ENCODE data around the gene AK5.

GRCh38 chr1:77538956-77539518 lies 257.2 kb downstream of the AK5 start:
- TF ChIP-seq CTCF (IDR thresholded peaks at IDR 0.05; ENCODE audit: low read depth, low read length) (no peak), POLR2A (IDR thresholded peaks at IDR 0.05; ENCODE audit: extremely low read depth, insufficient read length) (no peak), MYC (IDR thresholded peaks at IDR 0.05; ENCODE audit: low read depth, low read length) (no peak)
- TF ChIP-seq, protein P1, sequence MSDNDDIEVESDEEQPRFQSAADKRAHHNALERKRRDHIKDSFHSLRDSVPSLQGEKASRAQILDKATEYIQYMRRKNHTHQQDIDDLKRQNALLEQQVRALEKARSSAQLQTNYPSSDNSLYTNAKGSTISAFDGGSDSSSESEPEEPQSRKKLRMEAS (IDR thresholded peaks at IDR 0.05; ENCODE audit: low read depth, low read length), result no peak

All from NB4 (cell line).